ENCODE data around the gene MAEA.

DNA sequence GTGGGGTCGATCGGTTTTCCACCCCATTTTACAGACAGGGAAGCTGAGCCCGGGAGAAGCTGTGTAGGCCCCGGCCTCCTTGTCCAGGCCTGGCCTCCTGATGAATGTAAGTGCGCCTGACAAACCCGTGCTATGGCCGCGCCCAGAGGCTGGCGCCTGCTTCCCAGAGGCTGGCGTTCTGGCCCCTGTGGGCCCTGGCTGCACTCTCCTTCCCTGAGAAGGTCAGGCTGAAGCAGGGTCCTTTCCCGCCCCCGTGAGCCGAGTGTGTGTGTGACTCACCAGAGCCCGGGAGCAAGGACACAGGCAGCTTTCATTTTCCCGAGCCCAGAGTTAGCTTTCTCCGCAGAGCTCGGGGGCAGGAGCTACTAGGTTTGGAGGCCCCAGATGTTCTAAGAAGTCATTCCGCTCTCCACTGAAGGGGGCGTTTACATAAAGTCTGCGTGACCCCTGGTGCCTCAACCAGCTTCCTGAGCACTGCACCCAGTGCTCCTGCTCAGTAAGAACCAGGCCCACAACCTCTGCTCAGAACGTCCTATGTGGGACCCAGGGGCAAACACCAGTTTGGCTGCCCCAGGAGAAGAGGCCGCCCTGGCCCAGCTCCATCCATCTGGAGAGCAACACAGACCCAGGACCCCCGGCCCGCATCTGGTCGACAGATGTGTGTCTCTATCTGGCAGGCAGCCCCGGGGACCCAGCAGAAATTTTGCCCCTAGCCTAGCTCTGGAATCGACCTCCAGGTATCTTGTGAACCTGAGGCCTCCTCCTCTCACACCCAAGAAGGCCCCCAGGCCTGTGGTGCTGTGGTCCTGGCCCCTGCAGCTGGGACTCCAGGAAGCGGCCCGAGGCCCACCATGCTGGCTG, 71.0 kb downstream of the MAEA start:
- TF ChIP-seq, protein P1, sequence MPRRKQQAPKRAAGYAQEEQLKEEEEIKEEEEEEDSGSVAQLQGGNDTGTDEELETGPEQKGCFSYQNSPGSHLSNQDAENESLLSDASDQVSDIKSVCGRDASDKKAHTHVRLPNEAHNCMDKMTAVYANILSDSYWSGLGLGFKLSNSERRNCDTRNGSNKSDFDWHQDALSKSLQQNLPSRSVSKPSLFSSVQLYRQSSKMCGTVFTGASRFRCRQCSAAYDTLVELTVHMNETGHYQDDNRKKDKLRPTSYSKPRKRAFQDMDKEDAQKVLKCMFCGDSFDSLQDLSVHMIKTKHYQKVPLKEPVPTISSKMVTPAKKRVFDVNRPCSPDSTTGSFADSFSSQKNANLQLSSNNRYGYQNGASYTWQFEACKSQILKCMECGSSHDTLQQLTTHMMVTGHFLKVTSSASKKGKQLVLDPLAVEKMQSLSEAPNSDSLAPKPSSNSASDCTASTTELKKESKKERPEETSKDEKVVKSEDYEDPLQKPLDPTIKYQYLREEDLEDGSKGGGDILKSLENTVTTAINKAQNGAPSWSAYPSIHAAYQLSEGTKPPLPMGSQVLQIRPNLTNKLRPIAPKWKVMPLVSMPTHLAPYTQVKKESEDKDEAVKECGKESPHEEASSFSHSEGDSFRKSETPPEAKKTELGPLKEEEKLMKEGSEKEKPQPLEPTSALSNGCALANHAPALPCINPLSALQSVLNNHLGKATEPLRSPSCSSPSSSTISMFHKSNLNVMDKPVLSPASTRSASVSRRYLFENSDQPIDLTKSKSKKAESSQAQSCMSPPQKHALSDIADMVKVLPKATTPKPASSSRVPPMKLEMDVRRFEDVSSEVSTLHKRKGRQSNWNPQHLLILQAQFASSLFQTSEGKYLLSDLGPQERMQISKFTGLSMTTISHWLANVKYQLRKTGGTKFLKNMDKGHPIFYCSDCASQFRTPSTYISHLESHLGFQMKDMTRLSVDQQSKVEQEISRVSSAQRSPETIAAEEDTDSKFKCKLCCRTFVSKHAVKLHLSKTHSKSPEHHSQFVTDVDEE (CRISPR knock-in tag; IDR thresholded peaks at IDR 0.05): no peak
- TF ChIP-seq BACH2 (CRISPR knock-in tag; IDR thresholded peaks at IDR 0.05; ENCODE audit: borderline replicate concordance) (no peak), GLIS3 (CRISPR knock-in tag; IDR thresholded peaks at IDR 0.05) (no peak), ZNF8 (CRISPR knock-in tag; IDR thresholded peaks at IDR 0.05) (no peak), ARNTL (CRISPR knock-in tag; IDR thresholded peaks at IDR 0.05; ENCODE audit: borderline replicate concordance, low read depth) (no peak), SNAI2 (CRISPR knock-in tag; IDR thresholded peaks at IDR 0.05) (no peak), ISL1 (CRISPR knock-in tag; IDR thresholded peaks at IDR 0.05) (no peak), ZNF565 (CRISPR knock-in tag; conservative IDR thresholded peaks at IDR 0.05; ENCODE audit: low read depth) (no peak), ZFP30 (CRISPR knock-in tag; IDR thresholded peaks at IDR 0.05) (no peak), ZC3H10 (CRISPR knock-in tag; IDR thresholded peaks at IDR 0.05) (no peak)
- TF ChIP-seq, protein P2, sequence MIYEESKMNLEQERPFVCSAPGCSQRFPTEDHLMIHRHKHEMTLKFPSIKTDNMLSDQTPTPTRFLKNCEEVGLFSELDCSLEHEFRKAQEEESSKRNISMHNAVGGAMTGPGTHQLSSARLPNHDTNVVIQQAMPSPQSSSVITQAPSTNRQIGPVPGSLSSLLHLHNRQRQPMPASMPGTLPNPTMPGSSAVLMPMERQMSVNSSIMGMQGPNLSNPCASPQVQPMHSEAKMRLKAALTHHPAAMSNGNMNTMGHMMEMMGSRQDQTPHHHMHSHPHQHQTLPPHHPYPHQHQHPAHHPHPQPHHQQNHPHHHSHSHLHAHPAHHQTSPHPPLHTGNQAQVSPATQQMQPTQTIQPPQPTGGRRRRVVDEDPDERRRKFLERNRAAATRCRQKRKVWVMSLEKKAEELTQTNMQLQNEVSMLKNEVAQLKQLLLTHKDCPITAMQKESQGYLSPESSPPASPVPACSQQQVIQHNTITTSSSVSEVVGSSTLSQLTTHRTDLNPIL (CRISPR knock-in tag; IDR thresholded peaks at IDR 0.05; ENCODE audit: low read depth): no peak

All from SK-N-SH treated with all-trans-retinoic acid at 6 μM for 48 hours (cell line).